IPS-NIHi11 (cell line): ENCODE results near the gene FECH.

Experiments used
- DNase-seq: peaks from one replicate; pipeline ENCODE4 v3.0.0; 2012; ENCODE audit warnings: mixed read lengths, low spot score

FECH gene

GRCh38 chr18:57581301-57581934 lies 5.1 kb downstream of the FECH start:
- no peak for DNase-seq

- no peak for DNase-seq
These were observed 6.6 kb downstream of the FECH start for GRCh38 chr18:57579934-57580333.

- no peak for DNase-seq
These were observed 10.2 kb downstream of the FECH start for GRCh38 chr18:57576316-57576715.

DNA sequence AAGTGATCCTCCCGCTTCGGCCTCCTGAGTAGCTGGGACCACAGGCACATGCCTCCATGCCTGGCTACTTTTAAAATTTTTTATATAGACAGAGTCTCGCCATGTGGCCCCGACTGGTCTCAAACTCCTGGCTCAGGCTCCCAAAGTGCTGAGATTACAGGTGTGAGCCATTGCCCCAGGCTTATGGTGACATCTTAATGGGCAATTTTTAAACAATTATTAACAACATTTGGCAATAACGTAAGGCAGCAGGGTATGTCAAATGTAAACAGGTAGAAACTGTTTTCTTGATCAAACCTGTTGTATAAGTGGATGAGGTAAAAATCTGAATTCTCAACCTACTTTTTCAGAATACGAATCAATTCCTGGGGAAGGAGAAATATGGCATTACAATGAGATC lies 11.0 kb downstream of the FECH start:
- no peak for DNase-seq

- DNase-seq, result no peak
These were observed 11.6 kb downstream of the FECH start for GRCh38 chr18:57574866-57575265.

DNA sequence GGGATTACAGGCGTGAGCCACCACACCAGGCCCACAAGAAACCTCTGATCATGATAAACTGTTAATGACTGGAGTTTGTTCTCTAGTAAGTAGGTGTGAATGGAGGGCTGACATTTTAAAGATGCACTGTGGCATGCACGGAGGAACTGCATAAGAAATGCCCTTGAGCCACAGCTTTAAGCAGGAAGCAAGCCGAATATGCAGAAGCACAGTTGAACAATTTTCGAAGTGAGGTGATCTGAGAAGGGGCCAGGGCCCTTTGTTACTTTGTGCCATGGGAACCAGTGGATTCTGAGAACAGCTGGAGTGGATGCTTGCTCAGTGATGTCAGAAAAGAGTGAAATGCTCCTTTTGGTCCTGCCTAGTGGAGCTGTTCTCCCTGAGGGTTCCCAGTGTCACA lies 16.3 kb downstream of the FECH start:
- no peak for DNase-seq

GRCh38 chr18:57569133-57569532 lies 17.4 kb downstream of the FECH start:
- DNase-seq, result no peak

- peak; percentile 76 for DNase-seq
These were observed 24.6 kb downstream of the FECH start for GRCh38 chr18:57561728-57562423.

- DNase-seq, result no peak
These were observed 25.2 kb downstream of the FECH start for GRCh38 chr18:57561261-57561660.

GRCh38 chr18:57559314-57559713 lies 27.2 kb downstream of the FECH start:
- DNase-seq, result no peak

- DNase-seq, result no peak
These were observed 31.4 kb downstream of the FECH start for GRCh38 chr18:57555134-57555533.

- DNase-seq, result no peak
These were observed 36.0 kb downstream of the FECH start for GRCh38 chr18:57550510-57550909.

- DNase-seq, result no peak
These were observed 39.2 kb downstream of the FECH start for GRCh38 chr18:57547260-57547659.

DNA sequence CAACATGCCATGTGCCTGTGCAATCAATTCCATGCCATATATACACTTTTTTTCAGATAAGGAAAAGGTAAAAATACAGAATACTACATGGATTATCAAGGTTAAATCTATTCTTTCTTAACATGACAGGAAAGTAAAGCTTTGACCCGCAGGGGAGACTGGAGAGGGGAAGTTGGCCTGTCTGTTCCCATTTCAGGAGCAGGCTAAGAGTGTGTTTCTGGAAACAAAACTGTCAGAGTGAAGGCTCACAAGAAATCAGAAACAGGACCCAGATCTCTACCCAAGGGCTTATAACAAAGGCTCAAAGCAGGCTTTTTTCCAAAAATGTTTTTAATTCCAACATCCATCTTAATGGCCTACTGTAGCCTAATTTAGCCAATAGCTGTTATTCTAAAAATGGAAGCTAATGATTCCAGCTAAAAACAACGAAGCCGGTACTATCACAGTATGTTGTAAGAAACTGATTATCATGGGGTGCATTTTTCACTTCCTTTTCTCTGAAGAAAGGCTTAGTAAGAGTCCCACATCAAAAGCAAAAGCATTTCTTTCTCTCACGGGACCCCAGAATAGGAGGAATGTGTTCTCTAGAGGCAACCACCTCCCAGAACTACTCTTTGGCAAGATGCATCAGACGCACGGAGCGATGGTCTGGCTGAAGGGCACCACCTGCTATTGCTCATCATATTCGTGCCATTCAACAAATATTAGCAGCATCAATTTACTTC lies 41.4 kb downstream of the FECH start:
- no peak for DNase-seq

GRCh38 chr18:57543560-57543959 lies 42.9 kb downstream of the FECH start:
- no peak for DNase-seq

- no peak for DNase-seq
These were observed 43.6 kb downstream of the FECH start for GRCh38 chr18:57542812-57543427.

DNA sequence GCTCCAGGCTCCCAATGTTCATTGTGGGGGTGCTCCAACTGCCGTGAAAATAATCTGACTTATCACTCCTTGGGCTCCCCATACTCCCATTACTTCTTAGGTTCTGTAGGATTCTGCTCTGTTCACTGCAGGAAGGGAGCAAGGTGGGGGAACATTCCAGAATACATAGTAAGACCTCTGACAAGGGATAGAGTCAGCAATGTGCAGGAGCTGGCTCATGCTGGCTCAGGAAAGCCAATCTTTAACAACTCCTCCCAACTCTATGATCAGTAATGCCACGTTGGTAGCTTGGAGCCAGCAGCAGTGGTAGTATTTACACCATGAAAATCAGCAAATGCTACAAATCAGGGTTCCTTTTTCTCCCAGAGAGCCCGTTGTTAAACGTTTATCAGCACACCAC lies 44.4 kb downstream of the FECH start:
- DNase-seq, result no peak

DNA sequence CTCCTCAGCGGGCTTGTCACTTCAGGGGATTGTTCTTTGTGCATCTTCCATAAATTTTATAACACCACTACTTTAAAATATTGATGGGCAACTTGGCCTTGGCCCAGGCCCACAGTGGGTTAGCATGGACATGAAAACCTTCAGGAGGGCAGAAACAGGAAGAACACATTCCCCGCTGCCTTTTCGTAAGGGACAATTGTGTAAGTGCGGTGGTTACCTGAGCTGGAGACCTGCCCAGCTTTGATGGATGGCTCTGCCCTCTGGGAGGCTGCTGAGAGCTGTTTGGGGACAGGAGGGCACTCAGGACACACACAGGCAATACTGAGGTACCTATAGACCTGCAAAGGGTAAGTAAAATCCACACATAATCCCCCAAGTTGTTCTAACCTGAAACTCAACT lies 46.8 kb downstream of the FECH start:
- DNase-seq, result no peak

- no peak for DNase-seq
These were observed 47.9 kb downstream of the FECH start for GRCh38 chr18:57538614-57539013.

DNA sequence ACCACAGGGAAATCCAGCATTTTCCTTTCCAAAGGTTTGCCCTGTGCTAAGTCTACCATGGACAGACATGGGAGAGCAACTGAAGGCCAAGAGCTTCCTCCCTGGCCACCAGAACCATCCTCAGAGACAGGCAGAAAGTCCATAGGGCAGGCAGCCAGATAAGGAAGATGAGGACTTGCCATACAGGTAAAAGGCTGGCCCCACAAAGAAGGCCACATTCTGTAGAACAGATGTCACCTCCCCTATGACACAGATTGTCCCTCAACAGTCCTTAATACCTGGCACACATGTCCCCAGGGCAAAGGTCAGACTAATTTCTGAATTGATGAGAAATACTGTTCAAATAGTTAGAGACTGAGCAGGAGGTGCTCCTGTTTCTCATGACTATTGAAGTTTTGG lies 52.0 kb downstream of the FECH start:
- no peak for DNase-seq

GRCh38 chr18:57533868-57534510 lies 52.5 kb downstream of the FECH start:
- no peak for DNase-seq
